NCI-H146 treated with DMSO at 0.1 percent for 48 hours (cell line): ENCODE measurements around the gene OR7G3.

Experiments used
- DNase-seq: peaks from one replicate; lab custom pipeline; 2025; ENCODE audit not compliant: unreplicated experiment; lab: John Stamatoyannopoulos, UW

OR7G3 gene

GRCh38 chr19:9109959-9110358 is 16.8 kb downstream of the OR7G3 start:
- DNase-seq: no peak

GRCh38 chr19:9107375-9107774 is 19.4 kb downstream of the OR7G3 start, which contains the start of gene OR7G2:
TSS of gene OR7G2 (minus strand) at chr19:9107475. CDS start at chr19:9103243, 4,232 bp downstream.
- no peak for DNase-seq

GRCh38 chr19:9086761-9087160 is 40.0 kb downstream of the OR7G3 start, which contains the start of gene OR1M1:
TSS of gene OR1M1 (plus strand) at chr19:9087061. CDS start at chr19:9093245, 6,184 bp downstream.
- DNase-seq: no peak

- DNase-seq: no peak
Observed at GRCh38 chr19:9078651-9079050, 48.1 kb downstream of the OR7G3 start.

- DNase-seq: no peak
Observed at GRCh38 chr19:9076901-9077300, 49.8 kb downstream of the OR7G3 start.
